ENCODE data around the gene CRB3. TPM values are rescaled to one million over a fixed set of nuclear protein-coding genes. Genes with fewer than 3 reads are reported as not detected.

CRB3 gene
- total and polyA plus RNA-seq, 4 donors = 19.2 to 38.7 (median 28.9) TPM

DNA sequence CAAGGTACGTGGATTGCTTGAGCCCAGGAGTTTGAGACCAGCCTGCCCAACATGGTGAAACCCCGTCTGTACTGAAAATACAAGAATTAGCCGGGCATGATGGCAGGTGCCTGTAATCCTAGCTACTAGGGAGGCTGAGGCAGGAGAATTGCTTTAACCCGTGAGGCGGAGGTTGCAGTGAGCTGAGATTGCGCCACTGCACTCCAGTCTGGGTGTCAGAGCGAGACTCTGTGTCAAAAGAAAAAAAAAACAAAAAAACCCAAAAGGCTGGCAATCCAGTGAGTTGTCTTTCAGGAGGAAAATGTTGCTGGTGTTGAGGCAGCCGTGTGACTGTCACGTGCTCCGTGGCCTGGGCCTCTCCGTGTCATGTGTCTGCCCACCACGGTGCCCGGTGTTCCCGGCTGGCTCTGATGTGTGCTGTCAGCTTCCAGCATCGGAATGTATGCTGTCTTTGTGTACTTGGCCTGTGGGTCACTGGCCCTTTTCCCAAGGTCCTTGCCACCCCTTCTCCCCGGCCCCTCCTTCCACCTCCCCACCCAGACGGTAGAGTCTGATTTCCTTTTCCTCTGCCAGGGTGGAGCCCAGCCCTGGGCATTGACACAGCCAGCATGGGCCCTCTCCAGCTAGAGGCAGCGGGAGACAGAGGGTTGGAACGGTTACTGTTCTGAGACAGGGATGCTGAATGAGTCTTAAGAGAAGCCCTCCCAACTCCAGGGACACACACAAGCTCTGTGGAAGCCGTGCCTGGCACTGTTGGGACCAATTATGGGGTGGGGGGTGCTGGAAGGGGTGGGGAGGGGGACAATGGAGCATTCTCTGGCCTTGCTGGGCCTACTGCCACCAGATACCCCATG, 45.3 kb downstream of the CRB3 start (continued):
- TF ChIP-seq, protein P1, sequence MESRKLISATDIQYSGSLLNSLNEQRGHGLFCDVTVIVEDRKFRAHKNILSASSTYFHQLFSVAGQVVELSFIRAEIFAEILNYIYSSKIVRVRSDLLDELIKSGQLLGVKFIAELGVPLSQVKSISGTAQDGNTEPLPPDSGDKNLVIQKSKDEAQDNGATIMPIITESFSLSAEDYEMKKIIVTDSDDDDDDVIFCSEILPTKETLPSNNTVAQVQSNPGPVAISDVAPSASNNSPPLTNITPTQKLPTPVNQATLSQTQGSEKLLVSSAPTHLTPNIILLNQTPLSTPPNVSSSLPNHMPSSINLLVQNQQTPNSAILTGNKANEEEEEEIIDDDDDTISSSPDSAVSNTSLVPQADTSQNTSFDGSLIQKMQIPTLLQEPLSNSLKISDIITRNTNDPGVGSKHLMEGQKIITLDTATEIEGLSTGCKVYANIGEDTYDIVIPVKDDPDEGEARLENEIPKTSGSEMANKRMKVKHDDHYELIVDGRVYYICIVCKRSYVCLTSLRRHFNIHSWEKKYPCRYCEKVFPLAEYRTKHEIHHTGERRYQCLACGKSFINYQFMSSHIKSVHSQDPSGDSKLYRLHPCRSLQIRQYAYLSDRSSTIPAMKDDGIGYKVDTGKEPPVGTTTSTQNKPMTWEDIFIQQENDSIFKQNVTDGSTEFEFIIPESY (IDR thresholded peaks at IDR 0.05) = no peak
- TF ChIP-seq FOXA2 (IDR thresholded peaks at IDR 0.05) = no peak

DNA sequence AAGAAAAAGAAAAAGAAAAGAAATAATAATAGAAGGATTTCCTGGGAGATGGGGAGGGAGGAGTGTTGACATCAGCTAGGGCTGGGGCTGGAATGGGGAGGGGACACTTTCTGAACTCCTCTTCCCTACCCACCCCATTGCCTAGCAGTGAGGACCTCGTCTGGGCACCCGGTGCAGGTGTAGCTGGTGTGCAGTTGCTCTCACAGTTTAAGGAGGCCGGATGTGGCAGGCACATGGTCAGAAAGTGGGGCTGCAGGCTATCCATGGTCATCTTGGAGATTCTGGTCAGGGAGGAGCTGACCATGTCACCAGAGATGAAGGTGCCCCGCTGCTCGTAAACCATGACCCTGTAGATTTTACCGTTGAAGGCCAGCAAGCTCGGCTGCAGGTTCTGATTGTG, 46.5 kb downstream of the CRB3 start:
- no peak for DNase-seq (ENCODE audit: low spot score)
- H3K9me3 ChIP-seq (ENCODE audit: control insufficient read depth in 4 of 4, low read length in 3 of 4) = no peaks in the 10 kb centered on the region
- H3K27ac ChIP-seq (ENCODE audit: low read depth in 1 of 2, low read length in 2 of 2) = no peak overlapping the region
- TF ChIP-seq FOXA2 (IDR thresholded peaks at IDR 0.05) (no peak), YY1 (IDR thresholded peaks at IDR 0.05) (no peak), EGR1 (IDR thresholded peaks at IDR 0.05; ENCODE audit: low read depth in 2 of 2) (no peak), JUND (IDR thresholded peaks at IDR 0.05) (no peak)
- TF ChIP-seq, protein P2, sequence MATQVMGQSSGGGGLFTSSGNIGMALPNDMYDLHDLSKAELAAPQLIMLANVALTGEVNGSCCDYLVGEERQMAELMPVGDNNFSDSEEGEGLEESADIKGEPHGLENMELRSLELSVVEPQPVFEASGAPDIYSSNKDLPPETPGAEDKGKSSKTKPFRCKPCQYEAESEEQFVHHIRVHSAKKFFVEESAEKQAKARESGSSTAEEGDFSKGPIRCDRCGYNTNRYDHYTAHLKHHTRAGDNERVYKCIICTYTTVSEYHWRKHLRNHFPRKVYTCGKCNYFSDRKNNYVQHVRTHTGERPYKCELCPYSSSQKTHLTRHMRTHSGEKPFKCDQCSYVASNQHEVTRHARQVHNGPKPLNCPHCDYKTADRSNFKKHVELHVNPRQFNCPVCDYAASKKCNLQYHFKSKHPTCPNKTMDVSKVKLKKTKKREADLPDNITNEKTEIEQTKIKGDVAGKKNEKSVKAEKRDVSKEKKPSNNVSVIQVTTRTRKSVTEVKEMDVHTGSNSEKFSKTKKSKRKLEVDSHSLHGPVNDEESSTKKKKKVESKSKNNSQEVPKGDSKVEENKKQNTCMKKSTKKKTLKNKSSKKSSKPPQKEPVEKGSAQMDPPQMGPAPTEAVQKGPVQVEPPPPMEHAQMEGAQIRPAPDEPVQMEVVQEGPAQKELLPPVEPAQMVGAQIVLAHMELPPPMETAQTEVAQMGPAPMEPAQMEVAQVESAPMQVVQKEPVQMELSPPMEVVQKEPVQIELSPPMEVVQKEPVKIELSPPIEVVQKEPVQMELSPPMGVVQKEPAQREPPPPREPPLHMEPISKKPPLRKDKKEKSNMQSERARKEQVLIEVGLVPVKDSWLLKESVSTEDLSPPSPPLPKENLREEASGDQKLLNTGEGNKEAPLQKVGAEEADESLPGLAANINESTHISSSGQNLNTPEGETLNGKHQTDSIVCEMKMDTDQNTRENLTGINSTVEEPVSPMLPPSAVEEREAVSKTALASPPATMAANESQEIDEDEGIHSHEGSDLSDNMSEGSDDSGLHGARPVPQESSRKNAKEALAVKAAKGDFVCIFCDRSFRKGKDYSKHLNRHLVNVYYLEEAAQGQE (IDR thresholded peaks at IDR 0.05) = no peak
- no peak overlapping the region for H3K9ac ChIP-seq (ENCODE audit: low read depth in 1 of 2, low read length in 2 of 2)
- WGBS = 80% methylated on average over 7 of the region's 7 CpGs
- H3K4me1 ChIP-seq (ENCODE audit: control insufficient read depth in 4 of 4, insufficient read depth in 4 of 4, low read length in 3 of 4) = peaks cover 0 to 3% (median under 1%) of the 10 kb centered on the region in 4 donors
- H3K36me3 ChIP-seq (ENCODE audit: control insufficient read depth in 4 of 4, insufficient read depth in 3 of 4, low read depth in 1 of 4, low read length in 3 of 4) = no peaks in the 10 kb centered on the region
- H3K27me3 ChIP-seq (ENCODE audit: control insufficient read depth in 4 of 4, insufficient read depth in 4 of 4, low read length in 3 of 4) = no peaks in the 10 kb centered on the region
- H3K4me3 ChIP-seq (ENCODE audit: low read depth in 1 of 3, low read length in 3 of 3) = no peak overlapping the region

DNA sequence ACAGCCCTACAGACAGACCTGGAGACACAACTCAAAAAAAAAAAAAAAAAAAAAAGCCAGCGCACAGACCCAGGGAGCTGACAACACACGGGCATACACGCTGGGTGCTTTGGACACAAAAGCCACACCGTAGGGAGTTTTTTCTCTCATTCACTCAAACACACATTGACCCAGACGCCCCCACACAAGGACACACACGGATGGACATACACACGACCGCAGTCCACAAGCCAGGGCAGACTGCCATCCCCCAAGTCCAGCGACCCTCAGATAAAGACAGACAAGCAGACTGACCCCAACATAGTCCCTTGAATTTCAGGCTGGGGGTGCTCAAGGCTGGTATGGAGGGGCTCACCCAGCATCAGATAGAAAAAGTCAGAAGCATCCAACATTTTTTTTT, 50.0 kb downstream of the CRB3 start:
- H3K9me3 ChIP-seq (ENCODE audit: control insufficient read depth in 4 of 4, low read length in 3 of 4) = no peaks in the 10 kb centered on the region
- TF ChIP-seq, protein P3, sequence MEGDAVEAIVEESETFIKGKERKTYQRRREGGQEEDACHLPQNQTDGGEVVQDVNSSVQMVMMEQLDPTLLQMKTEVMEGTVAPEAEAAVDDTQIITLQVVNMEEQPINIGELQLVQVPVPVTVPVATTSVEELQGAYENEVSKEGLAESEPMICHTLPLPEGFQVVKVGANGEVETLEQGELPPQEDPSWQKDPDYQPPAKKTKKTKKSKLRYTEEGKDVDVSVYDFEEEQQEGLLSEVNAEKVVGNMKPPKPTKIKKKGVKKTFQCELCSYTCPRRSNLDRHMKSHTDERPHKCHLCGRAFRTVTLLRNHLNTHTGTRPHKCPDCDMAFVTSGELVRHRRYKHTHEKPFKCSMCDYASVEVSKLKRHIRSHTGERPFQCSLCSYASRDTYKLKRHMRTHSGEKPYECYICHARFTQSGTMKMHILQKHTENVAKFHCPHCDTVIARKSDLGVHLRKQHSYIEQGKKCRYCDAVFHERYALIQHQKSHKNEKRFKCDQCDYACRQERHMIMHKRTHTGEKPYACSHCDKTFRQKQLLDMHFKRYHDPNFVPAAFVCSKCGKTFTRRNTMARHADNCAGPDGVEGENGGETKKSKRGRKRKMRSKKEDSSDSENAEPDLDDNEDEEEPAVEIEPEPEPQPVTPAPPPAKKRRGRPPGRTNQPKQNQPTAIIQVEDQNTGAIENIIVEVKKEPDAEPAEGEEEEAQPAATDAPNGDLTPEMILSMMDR (IDR thresholded peaks at IDR 0.05; ENCODE audit: low read depth, low read length, missing input control) = no peak
- no peak for TF ChIP-seq GABPA (IDR thresholded peaks at IDR 0.05 in 1 of 2, conservative IDR thresholded peaks at IDR 0.05 in 1 of 2)
- no peak for TF ChIP-seq YY1 (IDR thresholded peaks at IDR 0.05)
- TF ChIP-seq, protein P4, sequence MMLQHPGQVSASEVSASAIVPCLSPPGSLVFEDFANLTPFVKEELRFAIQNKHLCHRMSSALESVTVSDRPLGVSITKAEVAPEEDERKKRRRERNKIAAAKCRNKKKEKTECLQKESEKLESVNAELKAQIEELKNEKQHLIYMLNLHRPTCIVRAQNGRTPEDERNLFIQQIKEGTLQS (IDR thresholded peaks at IDR 0.05) = no peak
- no peak overlapping the region for H3K27ac ChIP-seq (ENCODE audit: low read depth in 1 of 2, low read length in 2 of 2)
- H3K36me3 ChIP-seq (ENCODE audit: control insufficient read depth in 4 of 4, insufficient read depth in 3 of 4, low read depth in 1 of 4, low read length in 3 of 4) = no peaks in the 10 kb centered on the region
- no peak overlapping the region for H3K9ac ChIP-seq (ENCODE audit: low read depth in 1 of 2, low read length in 2 of 2)
- no peak overlapping the region for H3K4me3 ChIP-seq (ENCODE audit: low read depth in 1 of 3, low read length in 3 of 3)
- H3K4me1 ChIP-seq (ENCODE audit: control insufficient read depth in 4 of 4, insufficient read depth in 4 of 4, low read length in 3 of 4) = peaks cover 3 to 10% (median 6%) of the 10 kb centered on the region in 4 donors
- 62% methylated on average over 9 of the region's 9 CpGs for WGBS
- no peaks in the 10 kb centered on the region for H3K27me3 ChIP-seq (ENCODE audit: control insufficient read depth in 4 of 4, insufficient read depth in 4 of 4, low read length in 3 of 4)
- DNase-seq (ENCODE audit: low spot score) = no peak

Measured in liver (tissue), 9 donors.